HG03457 (cell line): ENCODE data around the gene MAD2L2.
"Not testable (repeated sequence)": the region's sequence is repeated elsewhere in the genome, so short reads cannot be mapped to it uniquely, and the experiment has no call there.

ENCODE experiments used
- ATAC-seq: cut with Tn5 transposase; IDR thresholded peaks from one replicate; pipeline ENCODE4 v1.9.1; 2021; ENCODE audit warnings: moderate number of reproducible peaks; ENCODE audit not compliant: unreplicated experiment

MAD2L2 gene

DNA sequence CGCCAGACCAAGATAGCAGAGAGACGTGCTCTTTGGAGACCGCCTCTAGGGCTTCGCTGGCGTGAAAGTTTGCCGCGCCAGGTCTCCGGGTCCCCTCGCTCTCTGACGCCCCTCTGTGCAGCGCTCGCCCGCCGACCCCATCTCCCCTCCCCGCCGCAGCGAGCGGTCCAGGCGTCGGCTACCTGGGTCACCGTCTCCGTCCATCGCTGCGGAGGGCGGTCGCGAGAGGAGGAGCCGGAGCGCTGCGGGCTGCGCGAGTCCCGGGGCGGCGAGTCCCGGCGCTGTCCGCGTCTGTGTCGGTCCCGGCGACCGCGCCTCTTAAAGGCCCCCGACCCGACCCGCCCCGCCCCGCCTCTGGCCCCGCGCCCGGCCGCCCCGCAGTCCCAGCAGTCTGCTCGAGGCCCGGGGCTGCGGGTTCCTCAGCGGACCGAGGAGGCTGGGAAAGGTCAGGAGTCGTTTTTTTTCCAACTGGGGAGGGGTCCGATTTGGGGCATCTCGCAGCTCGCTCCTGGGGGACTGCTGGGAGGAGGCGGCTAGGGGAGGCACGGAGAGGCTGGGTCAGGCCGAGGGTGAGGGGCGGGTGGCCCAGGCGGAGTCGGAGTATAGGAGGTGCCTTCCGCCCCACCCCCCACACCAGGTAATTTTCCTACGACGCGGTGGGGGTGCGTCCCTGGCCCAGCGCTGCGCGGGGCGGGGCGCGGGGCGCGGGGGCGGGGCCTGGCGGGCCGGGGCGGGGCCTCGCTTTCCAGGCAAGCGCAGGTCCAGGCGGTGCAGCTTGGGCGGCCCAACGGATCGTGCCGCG is 26.6 kb downstream of the MAD2L2 start, which contains the start of the genes FBXO2 and FBXO44:
Gene FBXO2 (minus strand): TSS at position 293 of the 802 bp plus-strand sequence. CDS start 89 bp downstream, at position 204.
Gene FBXO44 (plus strand): TSS at position 741 of the 802 bp plus-strand sequence. CDS start 959 bp downstream, outside the sequence.
- ATAC-seq: no peak

DNA sequence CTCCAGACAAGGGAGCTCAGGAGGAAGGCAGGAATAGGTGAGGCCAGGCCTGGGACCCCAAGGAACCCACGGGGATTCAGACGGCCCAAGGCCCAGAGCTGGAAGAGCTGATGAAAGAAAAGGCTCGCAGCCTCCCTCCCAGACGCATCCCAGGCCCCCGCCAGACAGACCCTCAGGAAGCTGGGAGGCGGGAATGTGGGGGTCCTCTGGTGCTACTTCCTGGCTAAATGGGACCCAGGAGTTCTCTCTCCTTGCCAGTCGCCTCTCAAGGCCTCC is 27.1 kb downstream of the MAD2L2 start:
- ATAC-seq: no peak

DNA sequence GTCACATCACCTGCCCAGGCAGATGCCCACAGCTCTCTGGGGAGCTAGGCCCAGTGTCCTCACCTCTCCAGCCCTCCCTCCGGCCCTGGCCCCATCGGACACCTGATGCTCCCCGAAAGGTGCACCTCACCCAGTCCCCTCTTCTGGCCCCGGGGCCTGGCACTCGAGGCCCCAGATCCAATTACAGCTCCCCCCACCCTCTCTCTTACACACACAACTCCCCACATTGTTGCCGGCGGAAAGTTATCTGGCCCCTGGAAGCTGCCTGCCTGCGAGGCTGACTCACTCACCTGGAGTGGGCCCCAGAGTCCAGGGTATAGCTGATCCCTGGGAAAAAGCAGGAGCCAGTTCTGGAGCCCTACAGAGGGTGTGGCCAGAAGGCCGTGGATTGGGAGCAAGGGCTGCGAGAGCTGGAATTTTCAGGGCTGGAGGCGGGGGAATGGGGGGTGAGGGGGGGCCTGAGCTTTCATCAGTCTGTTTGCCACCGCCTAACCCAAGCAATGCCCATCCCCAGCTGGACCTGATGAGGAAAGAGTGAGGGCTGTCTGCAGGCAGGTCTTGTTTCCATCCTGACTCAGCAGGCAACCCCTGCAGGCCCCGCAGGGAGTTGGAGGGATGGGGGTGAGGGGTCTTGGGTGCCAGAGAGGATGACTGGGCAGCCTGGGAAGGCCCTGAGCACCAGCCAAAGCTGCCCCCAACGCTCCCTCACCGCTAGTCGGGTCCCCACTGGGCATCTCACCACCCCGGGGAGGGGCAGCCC is 27.7 kb downstream of the MAD2L2 start:
- no peak for ATAC-seq

DNA sequence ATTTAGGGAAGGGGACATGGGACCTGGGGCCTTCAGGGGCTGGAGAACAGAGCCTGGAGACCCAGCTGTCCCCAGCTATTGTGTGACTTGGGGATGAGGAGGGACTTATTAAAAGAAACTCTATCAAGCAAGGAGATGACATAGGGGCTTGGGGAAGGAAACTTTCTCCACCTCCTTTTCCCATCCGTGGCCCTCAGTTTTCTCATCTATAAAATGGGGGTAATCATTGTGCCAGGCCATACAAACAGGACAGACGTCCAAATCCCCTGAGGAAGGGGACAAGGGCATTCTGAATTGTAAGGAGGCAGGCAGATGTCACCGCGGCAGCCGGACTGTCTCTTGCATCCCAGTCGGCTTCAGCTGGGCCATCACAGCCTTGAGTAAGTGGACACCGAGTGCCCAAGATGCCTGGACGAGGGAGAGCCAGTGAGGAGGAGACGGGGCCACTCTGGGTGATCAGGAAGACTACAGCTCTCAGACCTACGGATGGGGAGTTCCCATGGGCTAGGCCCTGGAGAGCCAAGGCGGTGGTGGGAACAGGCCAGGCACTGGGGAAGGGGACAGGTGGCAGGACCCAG is 28.7 kb downstream of the MAD2L2 start:
- no peak for ATAC-seq

DNA sequence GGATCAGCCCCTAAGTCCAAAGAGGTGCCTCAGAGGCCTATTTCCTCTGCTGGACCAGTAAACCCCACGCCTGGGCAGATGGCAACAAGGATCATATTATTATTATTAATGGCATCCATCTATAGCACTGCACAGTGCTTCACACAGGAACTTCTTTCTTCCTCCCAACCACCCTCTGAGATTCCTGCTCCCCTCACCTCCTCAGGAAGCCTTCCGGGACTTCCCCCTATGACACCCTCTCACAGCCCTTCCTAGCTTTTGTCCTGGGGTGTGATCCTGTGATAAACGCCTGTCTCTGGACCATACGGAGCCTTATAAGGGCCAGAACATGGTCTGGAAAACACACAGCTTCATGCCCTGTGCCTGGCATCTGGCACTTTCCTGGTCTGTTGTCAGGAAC is 29.9 kb downstream of the MAD2L2 start:
- ATAC-seq: no peak

DNA sequence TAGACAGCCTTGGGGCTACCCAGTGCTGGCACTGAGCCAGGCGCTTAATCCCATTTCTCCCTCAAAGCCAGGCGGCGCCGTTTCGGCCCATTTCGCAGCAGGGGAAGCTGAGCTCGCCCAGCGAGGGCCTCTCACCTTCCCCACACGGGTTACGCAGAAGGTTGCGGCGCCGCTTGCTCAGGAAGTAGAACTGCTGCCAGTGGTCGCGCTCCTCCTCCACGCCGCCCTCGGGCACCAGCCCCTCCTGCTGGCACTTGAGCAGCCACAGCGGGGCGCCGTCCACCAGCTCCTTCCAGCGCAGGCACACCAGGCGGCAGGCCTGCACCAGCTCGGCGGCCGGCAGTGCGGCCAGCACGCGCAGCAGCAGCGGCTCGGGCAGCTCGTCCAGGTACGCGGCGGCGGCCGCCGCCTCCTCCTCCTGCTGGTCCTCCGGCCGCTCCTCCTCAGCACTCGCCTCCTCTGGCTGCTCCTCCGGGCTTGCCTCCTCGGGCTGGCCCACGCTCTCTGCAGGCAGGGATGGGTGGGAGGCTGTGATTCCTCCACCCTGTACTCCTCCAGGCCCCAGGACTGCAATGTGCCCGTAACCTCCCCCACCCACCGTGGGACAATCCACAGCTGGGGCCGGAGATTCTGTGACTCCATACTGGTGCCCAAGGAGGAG is 30.5 kb downstream of the MAD2L2 start:
- ATAC-seq: no peak

DNA sequence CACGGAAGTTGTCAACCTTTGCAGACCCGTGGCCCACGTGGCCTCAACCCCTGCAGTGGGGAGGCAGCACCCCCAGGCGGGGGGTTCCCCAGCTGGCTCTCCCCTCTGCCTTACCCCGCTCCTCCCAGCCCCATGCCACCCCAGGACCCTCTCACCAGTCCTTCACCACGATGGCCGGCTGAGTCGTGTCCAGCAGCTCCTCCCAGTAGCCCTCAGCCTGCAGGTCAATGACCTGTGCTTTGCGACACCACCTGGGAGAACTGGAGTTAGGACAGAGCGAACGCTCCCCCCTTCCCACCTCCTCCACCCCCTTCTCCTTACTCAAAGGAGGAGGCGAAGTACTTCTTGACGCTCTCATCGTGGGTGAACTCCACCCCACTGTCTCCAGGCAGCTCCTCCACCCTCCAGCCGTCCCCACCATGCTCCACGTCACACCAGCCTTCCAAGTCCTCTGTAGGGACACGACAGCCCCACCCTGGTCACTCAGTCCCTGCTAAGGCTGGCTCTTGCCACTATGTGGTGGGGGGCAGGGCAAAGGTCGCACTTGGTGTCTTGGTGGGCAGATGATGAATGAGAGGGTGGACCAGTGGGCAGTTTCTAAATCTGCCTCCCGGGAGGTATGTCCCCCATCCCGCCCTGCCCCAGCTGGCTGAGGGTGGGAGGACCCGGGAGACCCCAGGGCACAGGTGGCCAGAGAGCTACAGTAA is 31.2 kb downstream of the MAD2L2 start:
- no peak for ATAC-seq

DNA sequence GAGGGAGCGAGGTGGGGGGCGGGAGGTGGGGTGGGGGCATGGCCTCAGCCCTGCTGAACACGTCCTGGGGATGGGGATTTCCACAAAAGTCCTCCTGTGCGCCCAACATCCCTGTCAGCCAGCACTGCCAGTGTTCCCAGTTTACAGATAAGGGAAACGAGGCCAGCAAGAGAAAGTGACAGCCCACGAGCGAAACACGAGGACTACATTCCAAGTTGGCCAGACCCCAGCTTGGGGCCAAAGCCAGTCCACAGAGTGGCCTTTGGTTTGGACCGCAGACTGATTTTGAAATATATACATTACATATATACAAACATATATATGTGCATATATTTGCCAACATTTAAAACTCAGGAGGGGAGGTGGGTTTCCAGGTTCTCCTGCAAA is 31.7 kb downstream of the MAD2L2 start:
- ATAC-seq: no peak

DNA sequence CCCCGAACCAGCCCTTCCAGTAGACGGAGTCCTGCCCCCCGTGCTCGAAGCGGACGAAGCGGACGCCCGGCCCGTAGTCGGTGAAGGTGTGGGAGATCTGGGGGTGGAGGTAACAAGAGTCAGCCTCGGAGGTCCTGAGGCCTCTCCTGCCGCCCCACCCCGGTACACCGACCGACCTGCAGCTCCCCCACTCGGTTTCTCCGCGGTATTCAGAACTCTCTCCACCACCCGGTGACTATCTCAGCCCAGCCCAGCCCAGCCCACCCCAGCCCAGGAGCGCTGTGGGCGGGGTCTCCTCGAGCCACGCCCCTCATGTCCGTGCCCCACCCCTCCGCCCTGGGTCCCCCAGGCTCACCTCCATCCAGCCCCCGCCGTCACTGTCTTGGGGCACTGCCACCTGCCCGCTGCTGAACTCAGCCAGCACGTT is 32.2 kb downstream of the MAD2L2 start:
- no peak for ATAC-seq

DNA sequence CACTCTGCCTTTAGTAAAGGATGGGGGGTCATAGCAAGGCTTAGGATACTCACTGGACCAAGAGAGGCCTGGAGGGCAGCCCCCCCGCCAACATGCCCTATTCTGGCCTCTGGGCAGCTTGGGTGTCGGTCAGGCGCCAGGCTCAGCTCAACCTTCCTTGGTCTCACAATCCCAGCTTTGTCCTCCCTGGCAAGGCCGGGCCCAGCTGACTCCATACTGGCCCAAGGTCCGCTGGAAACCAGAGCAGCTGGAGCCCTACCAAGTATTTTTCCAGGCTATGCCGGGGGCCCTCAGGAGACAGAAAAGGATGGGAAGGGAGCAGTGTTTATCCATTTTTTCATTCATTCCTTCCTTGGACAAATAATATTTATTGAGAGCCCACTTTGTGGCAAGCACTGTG is 32.9 kb downstream of the MAD2L2 start:
- no peak for ATAC-seq

DNA sequence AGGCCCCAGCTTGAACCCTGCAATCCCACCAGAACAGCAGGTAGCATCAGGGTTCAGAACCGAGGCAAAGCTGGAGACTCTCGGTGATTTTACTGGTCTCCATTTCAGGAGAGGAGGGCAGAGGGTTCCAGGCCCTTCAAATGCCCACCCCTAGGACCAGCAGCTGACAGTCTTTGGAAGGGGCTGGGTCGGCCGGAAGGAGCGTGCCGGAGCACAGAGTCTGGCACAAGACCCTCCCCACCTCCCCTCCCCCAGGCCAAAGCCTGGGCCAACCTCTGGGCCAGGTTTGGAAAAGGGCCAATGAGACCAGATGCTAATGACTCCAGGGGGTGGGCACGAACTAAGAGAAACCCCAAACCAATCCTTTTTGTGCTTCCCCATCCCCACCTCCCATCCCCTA is 33.6 kb downstream of the MAD2L2 start:
- ATAC-seq: no peak

DNA sequence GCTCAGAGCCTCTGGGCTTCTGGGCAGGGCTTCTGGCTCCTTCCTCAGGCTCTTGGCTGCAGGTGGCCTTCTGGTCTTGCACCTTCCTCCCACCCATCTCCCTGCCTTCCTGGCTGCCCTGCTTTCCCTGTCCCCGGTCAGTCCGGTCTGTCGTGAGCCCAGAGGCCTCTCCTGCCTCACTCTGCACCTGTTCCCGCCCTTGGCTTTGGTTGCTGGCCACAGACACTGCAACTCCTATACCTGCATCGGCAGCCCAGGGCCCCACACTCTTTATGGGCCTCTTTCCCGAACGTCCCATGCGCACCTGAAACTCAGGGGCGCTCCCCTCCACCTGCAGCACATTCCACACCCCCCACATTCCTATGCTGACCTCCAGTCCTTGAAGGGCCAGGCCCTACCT is 34.6 kb downstream of the MAD2L2 start:
- no peak for ATAC-seq

DNA sequence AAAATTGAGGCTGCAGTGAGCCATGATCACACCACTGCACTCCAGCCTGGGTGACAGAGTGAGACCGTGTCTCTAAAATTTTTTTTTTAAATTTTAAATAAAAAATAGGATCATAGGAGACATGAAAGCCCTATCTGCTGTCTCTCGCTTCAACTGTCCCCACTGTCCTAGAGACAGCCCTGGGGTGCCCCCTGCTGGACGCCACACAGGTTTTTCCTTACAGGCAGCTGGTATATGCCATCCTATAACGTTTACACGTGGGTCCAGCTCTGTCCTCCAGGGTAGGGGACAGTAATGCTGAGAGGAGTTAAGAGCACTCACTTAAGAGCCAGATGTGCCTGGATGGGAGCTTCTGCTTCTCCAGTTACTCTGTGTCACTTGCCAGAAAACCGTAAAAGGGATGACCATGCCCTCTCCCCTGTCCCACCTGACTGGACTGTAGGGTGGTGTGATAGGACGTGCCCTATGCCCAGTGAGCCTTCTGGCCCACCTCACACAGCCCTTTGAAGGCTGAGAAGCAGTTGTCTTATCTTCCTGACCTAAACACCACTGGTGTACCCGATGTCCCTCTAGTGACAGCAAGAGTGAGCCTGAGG is 35.2 kb downstream of the MAD2L2 start:
- ATAC-seq: no peak

DNA sequence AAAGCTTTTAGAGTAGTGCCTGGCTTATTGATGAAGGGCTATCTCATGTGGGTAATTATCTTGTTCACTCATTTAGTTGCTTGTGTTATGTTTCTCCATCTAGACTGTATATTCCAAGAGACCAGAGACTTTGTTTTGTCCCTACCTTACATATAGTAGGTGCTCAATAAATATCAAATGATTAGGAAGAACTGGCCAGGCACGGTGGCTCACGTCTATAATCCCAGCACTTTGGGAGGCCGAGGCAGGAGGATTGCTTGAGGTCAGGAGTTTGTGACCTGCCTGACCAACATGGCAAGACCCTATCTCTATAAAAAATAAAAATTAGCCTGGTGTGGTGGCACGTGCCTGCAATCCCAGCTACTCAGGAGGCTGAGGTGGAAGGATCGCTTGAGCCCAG is 35.7 kb downstream of the MAD2L2 start:
- ATAC-seq: no peak

DNA sequence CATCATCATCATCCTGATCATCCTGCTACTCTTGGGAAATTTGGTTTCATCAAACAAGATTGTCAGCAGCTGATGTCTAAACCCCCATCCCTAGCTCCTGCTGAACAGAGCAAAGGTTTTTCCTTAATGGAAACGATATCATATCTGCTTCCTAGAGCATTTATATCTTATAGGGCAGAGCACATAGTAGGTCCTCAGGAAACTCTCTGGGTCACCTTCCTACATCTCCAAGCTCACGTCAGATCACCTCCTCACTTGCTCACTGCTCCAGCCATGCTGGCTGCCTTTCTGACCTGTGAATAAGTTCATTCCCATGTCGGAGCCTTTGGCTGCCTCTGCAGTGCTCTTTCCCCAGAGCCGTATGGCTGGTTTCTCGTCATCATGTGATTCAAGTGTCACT is 37.2 kb downstream of the MAD2L2 start:
- ATAC-seq: no peak

DNA sequence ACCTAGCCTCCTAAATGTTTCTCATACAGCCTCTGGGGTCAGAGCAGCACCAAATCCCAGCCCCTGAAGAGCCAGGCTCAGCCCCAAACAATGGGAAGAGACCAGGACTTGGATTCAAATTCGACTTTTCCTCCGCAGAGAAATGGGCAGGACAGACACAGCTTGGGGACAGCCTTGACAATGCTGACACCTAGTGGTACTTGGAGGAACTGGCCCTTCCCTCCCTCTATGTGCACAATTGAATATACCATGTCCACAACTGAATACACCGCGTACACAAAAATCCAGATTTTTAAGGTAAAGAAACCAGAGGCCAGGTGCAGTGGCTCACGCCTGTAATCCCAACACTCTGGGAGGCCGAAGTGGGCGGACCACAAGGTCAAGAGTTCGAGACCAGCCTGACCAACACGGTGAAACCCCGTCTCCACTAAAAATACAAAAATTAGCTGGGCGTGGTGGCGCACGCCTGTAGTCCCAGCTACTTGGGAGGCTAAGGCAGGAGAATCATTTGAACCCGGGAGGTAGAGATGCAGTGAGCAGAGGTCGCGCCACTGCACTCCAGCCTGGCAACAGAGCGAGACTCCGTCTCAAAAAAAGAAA is 38.4 kb downstream of the MAD2L2 start:
- ATAC-seq: not testable (repeated sequence)

DNA sequence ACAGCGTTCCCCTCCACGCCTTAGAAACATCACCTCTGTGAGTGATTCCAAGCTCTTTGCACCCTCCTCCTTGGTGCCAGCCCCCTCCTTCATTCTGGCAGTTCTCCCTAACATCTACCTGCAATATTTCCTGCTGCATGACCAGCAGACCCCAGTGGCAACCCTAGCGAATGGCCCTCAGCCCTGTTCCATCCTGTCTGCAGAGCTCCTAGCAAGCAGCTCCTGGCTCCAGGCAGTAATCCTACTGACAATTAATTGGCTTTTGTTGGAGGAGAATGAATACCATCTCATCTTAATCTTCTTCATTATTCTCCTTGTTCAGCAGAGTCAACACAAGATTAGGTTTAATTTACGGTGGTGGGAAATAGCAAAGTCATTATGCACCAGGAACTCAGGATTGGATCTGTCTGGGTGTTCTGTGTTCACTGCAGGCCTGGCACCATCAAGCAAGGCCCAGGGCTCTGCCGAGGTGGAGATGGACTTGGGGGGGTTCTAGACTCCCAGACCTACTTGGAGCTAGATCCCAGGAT is 39.1 kb downstream of the MAD2L2 start:
- no peak for ATAC-seq

DNA sequence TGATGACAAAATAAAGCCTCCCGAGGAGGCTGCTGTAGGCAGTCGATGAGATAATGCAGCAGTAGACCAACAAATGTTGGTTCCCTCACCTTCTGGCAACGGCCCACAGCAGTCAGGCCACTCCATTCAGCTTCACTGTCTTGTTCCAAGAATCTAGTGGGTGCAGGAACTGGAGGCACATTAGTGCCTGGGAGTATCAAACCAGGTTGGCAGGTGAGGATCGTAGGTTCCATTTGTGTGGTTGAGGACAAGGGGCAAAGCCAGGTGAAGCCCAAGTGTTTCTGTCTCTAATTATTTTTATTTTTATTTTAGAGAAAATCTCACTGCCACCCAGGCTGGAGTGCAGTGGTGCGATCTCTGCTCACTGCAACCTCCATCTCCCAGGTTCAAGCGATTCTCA is 40.0 kb downstream of the MAD2L2 start:
- ATAC-seq: no peak

DNA sequence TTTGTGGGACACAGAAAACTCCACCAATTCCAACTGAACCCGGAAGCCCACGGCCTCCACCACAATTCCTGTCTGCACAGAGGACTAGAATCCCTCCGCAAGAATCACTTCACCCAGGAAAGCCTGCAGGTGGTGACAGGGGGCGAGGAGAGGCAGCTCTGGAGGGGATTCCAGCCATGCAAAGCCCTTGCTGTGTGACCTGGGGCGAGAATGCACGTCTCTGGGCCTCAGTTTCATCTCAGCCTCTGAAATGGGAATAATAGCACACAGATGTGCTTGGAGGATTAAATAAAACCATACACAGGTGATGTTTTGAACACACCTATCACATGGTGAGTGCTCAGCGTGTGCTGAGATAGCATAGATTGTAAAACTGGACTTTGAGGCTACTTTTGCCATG is 40.8 kb downstream of the MAD2L2 start:
- ATAC-seq: no peak

DNA sequence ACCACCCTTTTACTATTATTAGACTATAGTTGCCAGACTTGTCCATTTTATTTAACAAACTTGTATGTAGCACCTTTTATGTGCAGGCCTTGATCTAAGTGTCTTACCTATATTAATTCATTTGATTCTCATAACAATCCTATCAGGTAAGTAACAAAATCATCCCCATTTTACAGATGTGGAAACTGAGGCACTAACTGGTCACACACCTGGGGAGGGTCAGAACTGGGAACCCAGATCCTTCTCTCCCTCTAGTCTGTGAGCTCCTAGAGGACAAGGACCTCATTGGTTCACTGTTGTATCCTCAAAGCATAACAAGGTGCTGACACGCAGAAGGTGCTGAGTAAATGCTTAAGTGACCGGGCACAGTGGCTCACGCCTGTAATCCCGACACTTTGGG is 41.6 kb downstream of the MAD2L2 start:
- ATAC-seq: no peak
